Heart left ventricle (tissue), 16 donors: ENCODE results near the gene STAC2. TPM values are rescaled to one million over a fixed set of nuclear protein-coding genes. Genes with fewer than 3 reads are reported as not detected.
A peak's percentile ranks its signal among the peaks of the same experiment; 100 is the strongest.

ENCODE experiments used
- ATAC-seq, 4 donors: fragments of 200-7000 bp; cut with Tn5 transposase; one replicate each; pipeline ENCODE4 v1.9.1; 2020 to 2022; ENCODE audit warnings: moderate library complexity in 4 of 4, mild to moderate bottlenecking in 3 of 4, moderate number of reproducible peaks in 1 of 4
- DNase-seq, 5 donors: peaks; one replicate each; pipeline ENCODE4 v3.0.0-alpha.2; 2020
- H3K27ac ChIP-seq, 12 donors: fragments of 200-600 bp; sonication (generic) in 4 of 12; one replicate each; pipeline versions ENCODE4 v1.5.0 to v1.8.0; 2016 to 2022; ENCODE audit warnings: mild to moderate bottlenecking in 2 of 12
- H3K27me3 ChIP-seq, 9 donors: fragments of 200-600 bp; sonication (generic) in 2 of 9; one replicate each; pipeline versions ENCODE4 v1.5.1 to v1.8.0; 2016 to 2022; ENCODE audit warnings: mild to moderate bottlenecking in 3 of 9
- H3K36me3 ChIP-seq, 9 donors: fragments of 200-600 bp; sonication (generic) in 2 of 9; one replicate each; pipeline versions ENCODE4 v1.5.0 to v1.8.0; 2018 to 2022; ENCODE audit warnings: mild to moderate bottlenecking in 2 of 9
- H3K4me1 ChIP-seq, 12 donors: fragments of 200-600 bp; sonication (generic) in 4 of 12; one replicate each; pipeline versions ENCODE4 v1.5.0 to v1.8.0; 2016 to 2022; ENCODE audit warnings: mild to moderate bottlenecking in 3 of 12
- H3K4me3 ChIP-seq, 12 donors: fragments of 200-600 bp; sonication (generic) in 4 of 12; one replicate each; pipeline versions ENCODE4 v1.5.0 to v1.8.0; 2017 to 2022; ENCODE audit warnings: mild to moderate bottlenecking in 9 of 12, moderate library complexity in 4 of 12
- H3K9me3 ChIP-seq, 12 donors: fragments of 200-600 bp; sonication (generic) in 4 of 12; one replicate each; pipeline versions ENCODE4 v1.5.0 to v1.8.0; 2016 to 2022; ENCODE audit warnings: mild to moderate bottlenecking in 1 of 12
- POLR2A ChIP-seq, 2 donors: fragments of 450-650 bp; IDR thresholded peaks; one replicate each; pipeline ENCODE4 v1.6.1; 2017; ENCODE audit warnings: antibody characterized with exemption in 2 of 2, mild to moderate bottlenecking in 2 of 2, moderate library complexity in 2 of 2
- WGBS, 4 donors: extraction: QIAGEN DNeasy Blood & Tissue Kit in 2 of 4; methylation state at CpG; one replicate each; pipeline versions ENCODE4 v1.1.5 to v1.1.7; 2013 to 2018; 5-methylcytosine and 5-hydroxymethylcytosine counted together
- intact Hi-C, 10 donors: fragments of 100-400 bp; cut with DNase I; formaldehyde crosslinking; loops; one replicate each; pipeline versions ENCODE4 v1.11.1 to v1.14.2; 2022
- polyA plus RNA-seq, 2 donors: library from polyadenylated mRNA; stranded (reverse); fragments of 200-250 nt; gene quantifications; one replicate each; pipeline ENCODE4 v1.2.3, GENCODE V29; 2013
- total RNA-seq, 9 donors: library from RNA; depleted of rRNA in 2 of 9; stranded (reverse); fragments of >200 nt in 2 of 9; fragmentation: NEBNext Ultra II Directional in 3 of 9; extraction: Animal tissue kit (Norgen Biotek cat#: 25700) in 3 of 9; gene quantifications; one replicate each; pipeline versions ENCODE4 v1.1.0 to v1.2.4, GENCODE V29; 2016 to 2023
- TF ChIP-seq, protein P1 (sequence below), 12 donors: fragments of 200-600 bp; sonication (generic) in 4 of 12; IDR thresholded peaks; one replicate each; pipeline versions ENCODE4 v1.5.0 to v1.8.0; 2018 to 2022; ENCODE audit warnings: antibody characterized with exemption in 12 of 12, mild to moderate bottlenecking in 5 of 12
- donor health status: ischemic (EF 13 %, LVEDD 7.1; RV severe dilation, severe dysfunction).
- donor health status: healthy with polysubstance abuse.
- donor health status: DM: no; HTN: yes; CAD: no.
- donor health status: DM: no; HTN: no; CAD: no.
- donor health status: ischemic (EF 25% LVEDD 6.9; RV normal size, moderate dysfunction).
- donor health status: ischemic (EF 25% LVEDD 5.7; RV mildly dilated, moderate dysfunction).
- donor health status: healthy.
- donor health status: DM: yes; HTN: yes; CAD: no.
- donor health status: ischemic (EF 35%, LVEDD 5.7; RV mildly dilated, moderate dysfunction).
- donor health status: nonischemic (EF 11% LVEDD 7.7; RV severe dilation, severe dysfunction).
- donor health status: DM: yes; HTN: yes; CAD: no.
- donor health status: PGD.
- donor health status: ischemic (EF 29% LVEDD 5.4; RV normal size, mild dysfunction).
- donor health status: nonischemic (EF 23%, LVEDD 6.1; RV moderate dilation, normal function).

Gene STAC2
- total and polyA plus RNA-seq, 11 donors: 0.16 to 5.3 (median 0.36) TPM

DNA sequence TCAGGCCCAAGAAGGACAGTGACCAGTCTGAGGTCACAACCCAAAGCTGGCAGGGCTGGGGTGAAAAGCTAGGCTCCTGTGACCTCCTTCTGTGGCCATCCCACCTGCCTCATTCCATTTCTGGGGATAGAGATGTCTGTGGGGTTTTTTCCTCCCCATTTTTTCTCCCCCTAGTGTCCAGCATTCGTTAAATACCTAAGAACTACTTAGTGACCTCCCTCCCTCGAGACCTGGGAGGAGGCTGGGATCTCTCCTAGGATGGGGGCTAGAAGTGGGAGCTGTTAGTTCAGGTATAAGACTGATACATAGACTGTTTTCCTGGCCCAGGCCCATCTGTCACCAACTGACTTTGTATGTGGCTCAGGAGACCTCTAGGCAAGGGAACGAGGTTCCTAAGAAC lies 20.5 kb upstream of the STAC2 start:
- Histone ChIP-seq H3K27ac (no peak overlapping the region), H3K4me3 (no peak overlapping the region), H3K27me3 (no peaks in the 10 kb centered on the region), H3K36me3 (peaks cover 0 to 3% (median 0%) of the 10 kb centered on the region in 9 donors), H3K9me3 (no peaks in the 10 kb centered on the region), H3K4me1 (peaks cover 0 to 13% (median 6%) of the 10 kb centered on the region in 12 donors)
- TF ChIP-seq, protein P1, sequence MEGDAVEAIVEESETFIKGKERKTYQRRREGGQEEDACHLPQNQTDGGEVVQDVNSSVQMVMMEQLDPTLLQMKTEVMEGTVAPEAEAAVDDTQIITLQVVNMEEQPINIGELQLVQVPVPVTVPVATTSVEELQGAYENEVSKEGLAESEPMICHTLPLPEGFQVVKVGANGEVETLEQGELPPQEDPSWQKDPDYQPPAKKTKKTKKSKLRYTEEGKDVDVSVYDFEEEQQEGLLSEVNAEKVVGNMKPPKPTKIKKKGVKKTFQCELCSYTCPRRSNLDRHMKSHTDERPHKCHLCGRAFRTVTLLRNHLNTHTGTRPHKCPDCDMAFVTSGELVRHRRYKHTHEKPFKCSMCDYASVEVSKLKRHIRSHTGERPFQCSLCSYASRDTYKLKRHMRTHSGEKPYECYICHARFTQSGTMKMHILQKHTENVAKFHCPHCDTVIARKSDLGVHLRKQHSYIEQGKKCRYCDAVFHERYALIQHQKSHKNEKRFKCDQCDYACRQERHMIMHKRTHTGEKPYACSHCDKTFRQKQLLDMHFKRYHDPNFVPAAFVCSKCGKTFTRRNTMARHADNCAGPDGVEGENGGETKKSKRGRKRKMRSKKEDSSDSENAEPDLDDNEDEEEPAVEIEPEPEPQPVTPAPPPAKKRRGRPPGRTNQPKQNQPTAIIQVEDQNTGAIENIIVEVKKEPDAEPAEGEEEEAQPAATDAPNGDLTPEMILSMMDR (IDR thresholded peaks at IDR 0.05): no peak
- no peak for TF ChIP-seq POLR2A (IDR thresholded peaks at IDR 0.05)
- intact Hi-C loops: loop anchor here in 6 of 10 donors (5.0 to 10.0 kb wide), 6 partner anchors 91 to 271 kb away; partner anchors contain the start of gene PLXDC1 (in 1 of the 6)
- WGBS, 4 donors: 53 to 60% (median 54%) methylated on average over 3 of the region's 3 CpGs
- ATAC-seq: no peak
- no peak for DNase-seq

DNA sequence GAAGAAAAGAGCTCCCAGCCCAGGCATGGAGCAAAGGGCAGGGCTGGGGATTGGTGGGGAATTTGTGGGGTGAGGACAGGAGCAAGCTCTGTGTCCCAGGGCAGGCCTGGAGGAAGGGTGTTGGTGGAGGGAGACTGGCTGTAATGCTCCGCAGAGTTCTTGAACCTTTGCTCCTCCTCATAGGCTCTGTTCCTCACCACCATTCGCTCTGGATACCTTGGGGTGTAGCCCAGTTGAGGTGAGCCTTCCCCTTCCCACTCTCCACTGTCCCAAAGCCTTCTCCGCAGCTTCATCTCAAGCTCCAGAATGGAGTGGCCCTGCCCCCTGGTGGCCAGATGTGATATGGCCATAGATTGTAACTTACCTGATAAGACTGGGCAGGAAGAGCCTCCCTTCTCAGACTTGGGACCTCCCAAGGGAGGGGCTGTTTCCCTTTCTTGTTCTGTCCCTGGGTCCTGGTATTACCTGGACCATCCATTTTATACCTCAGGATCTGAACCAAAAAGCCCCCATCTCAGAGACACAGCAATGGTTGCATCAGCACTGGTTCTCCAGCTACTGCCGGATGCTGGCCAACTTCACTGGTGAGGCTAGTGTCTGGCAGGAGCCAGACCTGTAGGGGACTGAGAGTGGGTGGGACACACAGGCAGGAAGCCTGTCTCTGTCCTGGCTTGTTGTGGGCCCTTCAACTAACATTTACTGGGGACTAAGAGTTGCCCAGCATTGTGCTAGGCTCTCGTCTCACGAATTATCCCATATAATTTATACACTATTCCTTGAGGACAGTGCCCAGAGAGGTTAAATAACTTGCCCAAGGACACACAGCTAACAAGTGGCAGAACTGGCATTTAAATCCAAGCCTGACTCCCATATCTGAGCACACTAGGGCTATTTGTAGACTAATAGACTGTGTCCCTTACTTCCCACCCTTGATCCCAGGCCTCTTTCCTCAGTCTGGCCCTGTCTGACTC lies 19.1 kb upstream of the STAC2 start:
- Histone ChIP-seq H3K4me1 (peaks cover 0 to 13% (median 6%) of the 10 kb centered on the region in 12 donors), H3K27ac (no peak overlapping the region), H3K4me3 (no peak overlapping the region), H3K9me3 (no peaks in the 10 kb centered on the region), H3K36me3 (no peaks in the 10 kb centered on the region), H3K27me3 (no peaks in the 10 kb centered on the region)
- 42 to 46% (median 44%) methylated on average over 6 of the region's 6 CpGs for WGBS, 4 donors
- ATAC-seq: peak; percentile 56 to 93 (median 87)
- TF ChIP-seq, protein P1 (IDR thresholded peaks at IDR 0.05): peak; percentile 87 to 99 (median 95)
- TF ChIP-seq POLR2A (IDR thresholded peaks at IDR 0.05): no peak
- DNase-seq: peak; percentile 77 to 86 (median 79)
- intact Hi-C loops: loop anchor here (1.0 to 10.0 kb wide), 10 partner anchors 38 to 270 kb away; partner anchors contain the start of gene PLXDC1 (in 1 of the 10)

DNA sequence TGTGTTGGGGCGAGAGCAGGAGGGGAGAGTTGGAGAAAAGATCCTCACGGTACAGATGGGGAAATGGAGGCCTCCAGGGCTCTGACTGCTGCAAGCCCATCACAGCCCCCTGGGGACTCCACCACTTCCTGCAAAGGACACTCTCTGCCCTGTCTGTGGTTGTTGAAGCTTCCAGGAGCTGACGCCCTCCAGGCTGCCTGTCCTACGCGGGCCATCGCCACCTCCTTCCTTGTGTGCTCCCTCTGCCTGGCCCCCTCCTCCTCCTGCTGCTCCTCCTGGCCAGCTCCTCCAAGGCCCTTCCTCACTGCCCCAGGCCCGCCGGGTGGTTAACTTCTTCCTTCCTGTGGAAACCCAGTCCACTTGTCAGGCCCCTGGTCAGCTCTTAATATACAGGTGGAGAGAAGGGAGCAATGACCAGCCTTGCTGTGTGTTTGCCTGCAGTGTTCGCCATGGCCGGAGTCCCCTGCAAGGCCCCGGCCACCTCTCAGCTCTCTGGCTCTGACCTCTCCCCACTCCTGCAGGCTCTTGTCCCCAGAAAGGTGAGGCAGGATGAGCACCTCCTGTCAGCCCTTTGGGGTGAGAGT lies 18.4 kb upstream of the STAC2 start:
- TF ChIP-seq, protein P1 (IDR thresholded peaks at IDR 0.05): no peak
- no peak for TF ChIP-seq POLR2A (IDR thresholded peaks at IDR 0.05)
- no peaks in the 10 kb centered on the region for H3K36me3 ChIP-seq
- ATAC-seq (peak; percentile 4 to 38 (median 21)), DNase-seq (no peak)
- H3K4me3 ChIP-seq: no peak overlapping the region
- H3K27me3 ChIP-seq: peaks cover 0 to 8% (median 0%) of the 10 kb centered on the region in 9 donors
- H3K27ac ChIP-seq: no peak overlapping the region
- WGBS, 4 donors: 38 to 51% (median 48%) methylated on average over 11 of the region's 11 CpGs
- intact Hi-C loops: loop anchor here (1.0 to 10.0 kb wide), 10 partner anchors 37 to 269 kb away; partner anchors contain the start of gene PLXDC1 (in 1 of the 10)
- H3K4me1 ChIP-seq: peaks cover 0 to 13% (median 6%) of the 10 kb centered on the region in 12 donors
- no peaks in the 10 kb centered on the region for H3K9me3 ChIP-seq
